Head of caudate nucleus (tissue), 42 donors: ENCODE data around the gene SLC25A17.
"Not testable (repeated sequence)": the region's sequence is repeated elsewhere in the genome, so short reads cannot be mapped to it uniquely, and the experiment has no call there.

Source experiments
- DNase-seq, 42 donors: peaks; one replicate each; pipeline versions ENCODE4 v3.0.0 to v3.0.0-alpha.2; 2020 to 2021; ENCODE audit warnings: mixed read lengths in 7 of 42
- intact Hi-C: fragments of 100-400 bp; cut with DNase I; formaldehyde crosslinking; loops from one replicate; pipeline ENCODE4 v1.15.0; 2022

SLC25A17 gene

GRCh38 chr22:40769761-40770160, 49.4 kb downstream of the SLC25A17 start:
- intact Hi-C loops = no loop called here
- DNase-seq = no peak

- intact Hi-C loops = no loop called here
- no peak for DNase-seq
Measured at GRCh38 chr22:40768206-40768605, 50.9 kb downstream of the SLC25A17 start.

GRCh38 chr22:40766956-40767355, 52.2 kb downstream of the SLC25A17 start:
- intact Hi-C loops = no loop called here
- DNase-seq = no peak

- intact Hi-C loops = no loop called here
- peak in 1 of 42 donors; percentile 19 for DNase-seq
Measured at GRCh38 chr22:40764763-40765441, 54.2 kb downstream of the SLC25A17 start.

GRCh38 chr22:40759294-40759840, 59.8 kb downstream of the SLC25A17 start:
- intact Hi-C loops = no loop called here
- DNase-seq = no peak

GRCh38 chr22:40758851-40759250, 60.3 kb downstream of the SLC25A17 start:
- DNase-seq, intact Hi-C loops: not testable (repeated sequence)

- intact Hi-C loops = no loop called here
- no peak for DNase-seq
Measured at GRCh38 chr22:40758390-40758789, 60.8 kb downstream of the SLC25A17 start.

GRCh38 chr22:40757071-40757470, 62.1 kb downstream of the SLC25A17 start:
- DNase-seq = peak in 1 of 42 donors; percentile 38
- intact Hi-C loops = no loop called here

GRCh38 chr22:40753114-40753513, 66.0 kb downstream of the SLC25A17 start:
- intact Hi-C loops = no loop called here
- peak in 36 of 42 donors; percentile 3 to 70 (median 34) for DNase-seq

GRCh38 chr22:40751250-40751649, 67.9 kb downstream of the SLC25A17 start:
- no peak for DNase-seq
- intact Hi-C loops = no loop called here

- intact Hi-C loops = no loop called here
Measured at GRCh38 chr22:40749829-40750228, 69.3 kb downstream of the SLC25A17 start.

GRCh38 chr22:40748388-40749355, 70.5 kb downstream of the SLC25A17 start:
- intact Hi-C loops = no loop called here
- DNase-seq = no peak

More at GRCh38 chr22:40749829-40750228, 69.3 kb downstream of the SLC25A17 start:
- no peak for DNase-seq

- no peak for DNase-seq
- intact Hi-C loops = no loop called here
Measured at GRCh38 chr22:40747361-40747760, 71.8 kb downstream of the SLC25A17 start.

GRCh38 chr22:40746428-40747220, 72.5 kb downstream of the SLC25A17 start:
- intact Hi-C loops = no loop called here
- no peak for DNase-seq

GRCh38 chr22:40743768-40744167, 75.4 kb downstream of the SLC25A17 start:
- DNase-seq = peak in 1 of 42 donors; percentile 21
- intact Hi-C loops = no loop called here

- DNase-seq = no peak
- intact Hi-C loops = no loop called here
Measured at GRCh38 chr22:40741116-40741515, 78.0 kb downstream of the SLC25A17 start.

GRCh38 chr22:40739721-40740120, 79.4 kb downstream of the SLC25A17 start:
- intact Hi-C loops = no loop called here

GRCh38 chr22:40733919-40734318, 85.2 kb downstream of the SLC25A17 start:
- no peak for DNase-seq
- intact Hi-C loops = no loop called here

More at GRCh38 chr22:40739721-40740120, 79.4 kb downstream of the SLC25A17 start:
- DNase-seq = no peak

GRCh38 chr22:40732999-40733292, 86.2 kb downstream of the SLC25A17 start:
- intact Hi-C loops = no loop called here
- DNase-seq = no peak
